Neural cell (in vitro differentiated cells): ENCODE data around the gene SAC3D1. TPM values are rescaled to one million over a fixed set of nuclear protein-coding genes. Genes with fewer than 3 reads are reported as not detected.
A peak's percentile ranks its signal among the peaks of the same experiment; 100 is the strongest.

Experiments used
- H2AFZ ChIP-seq: fragments of 200-600, 300-800 bp; sonication (generic), shearing (Covaris generic); 2 replicates; pipeline ENCODE4 v1.6.0; 2014; ENCODE audit warnings: low read depth, mild to moderate bottlenecking, antibody characterized with exemption, low read length, moderate library complexity
- H3F3A ChIP-seq: fragments of 200-600 bp; shearing (Covaris generic); 2 replicates; pipeline ENCODE4 v1.6.1; 2016; ENCODE audit warnings: mild to moderate bottlenecking, moderate library complexity, mixed read lengths, antibody characterized with exemption, low read length; ENCODE audit not compliant: insufficient read depth, poor library complexity, severe bottlenecking
- H3K27ac ChIP-seq: fragments of 200-600, 300-800 bp; sonication (generic), shearing (Covaris generic); 2 replicates; pipeline ENCODE4 v1.5.1; 2014; ENCODE audit warnings: mild to moderate bottlenecking, low read length, moderate library complexity
- H3K27me3 ChIP-seq: fragments of 300-800, 200-600 bp; sonication (generic), shearing (Covaris generic); 2 replicates; pipeline ENCODE4 v1.6.0; 2014; ENCODE audit warnings: mild to moderate bottlenecking, low read depth, low read length, moderate library complexity; ENCODE audit not compliant: insufficient read depth
- H3K36me3 ChIP-seq: fragments of 300-800, 200-600 bp; sonication (generic), shearing (Covaris generic); 2 replicates; pipeline ENCODE4 v1.5.1; 2014; ENCODE audit warnings: mild to moderate bottlenecking, antibody characterized with exemption, low read length, moderate library complexity; ENCODE audit not compliant: insufficient read depth
- H3K4me2 ChIP-seq: fragments of 300-800, 200-600 bp; sonication (generic), shearing (Covaris generic); 2 replicates; pipeline ENCODE4 v1.6.0; 2014; ENCODE audit warnings: mild to moderate bottlenecking, low read length
- H3K4me3 ChIP-seq: fragments of 300-800, 200-600 bp; sonication (generic), shearing (Covaris generic); 2 replicates; pipeline ENCODE4 v1.5.1; 2014; ENCODE audit warnings: mild to moderate bottlenecking, low read length, moderate library complexity
- H3K79me2 ChIP-seq: fragments of 200-600 bp; shearing (Covaris generic); replicated peaks from 2 replicates; pipeline ENCODE4 v1.6.0; 2014; ENCODE audit warnings: mild to moderate bottlenecking, low read length, moderate library complexity; ENCODE audit not compliant: insufficient read depth
- H3K9ac ChIP-seq: fragments of 300-800, 200-600 bp; sonication (generic), shearing (Covaris generic); 2 replicates; pipeline ENCODE4 v1.6.1; 2016; ENCODE audit warnings: mild to moderate bottlenecking, low read length, mixed read lengths
- H3K9me2 ChIP-seq: fragments of 200-600 bp; shearing (Covaris generic); 2 replicates; pipeline ENCODE4 v1.6.1; 2016; ENCODE audit warnings: mild to moderate bottlenecking, low read length, mixed read lengths; ENCODE audit not compliant: insufficient read depth
- H3K9me3 ChIP-seq: fragments of 200-600, 300-800 bp; sonication (generic), shearing (Covaris generic); 2 replicates; pipeline ENCODE4 v1.6.1; 2016; ENCODE audit warnings: mild to moderate bottlenecking, mixed run types, low read length, moderate library complexity, mixed read lengths
- H4K20me1 ChIP-seq: fragments of 200-600 bp; shearing (Covaris generic); 2 replicates; pipeline ENCODE4 v1.6.1; 2016; ENCODE audit warnings: mild to moderate bottlenecking, mixed run types; ENCODE audit not compliant: insufficient read depth
- EP300 ChIP-seq: fragments of 450-650 bp; conservative IDR thresholded peaks from 2 replicates; pipeline ENCODE4 v1.6.1; 2014; ENCODE audit warnings: antibody characterized with exemption, mild to moderate bottlenecking, moderate library complexity; ENCODE audit not compliant: poor library complexity, severe bottlenecking
- EZH2 ChIP-seq: fragments of 200-600, 300-800 bp; shearing (Covaris generic), sonication (generic); IDR thresholded peaks from 2 replicates; pipeline ENCODE4 v1.6.1; 2014; ENCODE audit warnings: antibody characterized with exemption, low read length, borderline replicate concordance, mild to moderate bottlenecking; ENCODE audit not compliant: insufficient read depth, poor library complexity, severe bottlenecking
- MXI1 ChIP-seq: fragments of 450-650 bp; conservative IDR thresholded peaks from 2 replicates; pipeline ENCODE4 v1.6.1; 2014; ENCODE audit warnings: antibody characterized with exemption, mild to moderate bottlenecking; ENCODE audit not compliant: poor library complexity, severe bottlenecking
- POLR2AphosphoS5 ChIP-seq: IDR thresholded peaks from 2 replicates; pipeline ENCODE4 v1.6.1; 2012
- RAD21 ChIP-seq: fragments of 450-650 bp; conservative IDR thresholded peaks from 2 replicates; pipeline ENCODE4 v1.6.1; 2014; ENCODE audit warnings: antibody characterized with exemption, mild to moderate bottlenecking, moderate library complexity
- REST ChIP-seq: IDR thresholded peaks from 2 replicates; pipeline ENCODE4 v1.6.1; 2012; ENCODE audit warnings: borderline replicate concordance
- SMC3 ChIP-seq: fragments of 450-650 bp; conservative IDR thresholded peaks from 2 replicates; pipeline ENCODE4 v1.6.1; 2014; ENCODE audit warnings: antibody characterized with exemption, mild to moderate bottlenecking, moderate library complexity; ENCODE audit not compliant: poor library complexity
- TAF1 ChIP-seq: IDR thresholded peaks from 2 replicates; pipeline ENCODE4 v1.6.1; 2012; ENCODE audit warnings: low read depth
- polyA minus RNA-seq: library from RNA; depleted of rRNA, polyadenylated mRNA; stranded (reverse); fragments of >200 nt; gene quantifications from 2 replicates; pipeline ENCODE4 v1.2.3, GENCODE V29; 2014
- polyA plus RNA-seq: library from polyadenylated mRNA; depleted of rRNA; stranded (reverse); fragments of >200 nt; gene quantifications from 2 replicates; pipeline ENCODE4 v1.2.3, GENCODE V29; 2014
- TF ChIP-seq, protein P1 (sequence below): fragments of 450-650 bp; IDR thresholded peaks from 2 replicates; pipeline ENCODE4 v1.5.1; 2014; ENCODE audit warnings: antibody characterized with exemption, mild to moderate bottlenecking, moderate library complexity; ENCODE audit not compliant: poor library complexity, severe bottlenecking

The SAC3D1 gene
- 23.5 and 27.0 TPM in 2 replicates for polyA plus RNA-seq
- 7.3 and 14.4 TPM in 2 replicates for polyA minus RNA-seq

DNA sequence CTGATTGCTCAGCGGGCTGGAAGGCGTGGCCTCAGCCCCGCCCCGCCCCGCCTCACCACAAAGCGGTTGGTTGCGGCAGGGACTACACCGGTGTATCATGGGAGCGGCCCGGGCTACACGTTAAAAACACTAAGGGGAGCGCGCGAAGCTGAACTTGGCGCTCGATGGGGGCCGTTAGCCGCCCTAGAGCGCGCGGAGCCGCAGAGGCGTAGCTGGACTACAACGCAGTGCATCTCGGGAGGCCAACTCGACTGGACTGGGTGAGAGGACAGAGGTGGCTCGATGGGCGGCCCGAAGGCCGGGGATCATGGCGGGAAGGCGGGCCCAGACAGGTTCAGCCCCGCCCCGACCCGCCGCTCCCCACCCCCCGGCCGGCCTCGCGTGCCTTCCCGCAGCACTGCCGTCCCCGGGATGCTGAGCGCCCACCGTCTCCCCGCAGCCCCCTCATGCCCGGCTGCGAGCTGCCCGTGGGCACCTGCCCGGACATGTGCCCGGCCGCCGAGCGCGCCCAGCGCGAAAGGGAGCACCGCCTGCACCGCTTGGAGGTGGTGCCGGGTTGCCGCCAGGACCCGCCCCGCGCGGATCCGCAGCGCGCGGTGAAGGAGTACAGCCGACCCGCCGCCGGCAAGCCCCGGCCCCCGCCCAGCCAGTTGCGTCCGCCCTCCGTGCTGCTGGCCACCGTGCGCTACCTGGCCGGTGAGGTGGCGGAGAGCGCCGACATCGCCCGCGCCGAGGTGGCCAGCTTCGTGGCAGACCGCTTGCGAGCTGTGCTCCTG is at the start of gene SAC3D1:
TSS of gene SAC3D1 (plus strand) at position 364 of the 776 bp plus-strand sequence. CDS start at position 447, 83 bp downstream.
- H3K79me2 ChIP-seq, result peaks cover 9% of the 10 kb centered on the region
- H3K36me3 ChIP-seq, result no peaks in the 10 kb centered on the region
- peak; percentile 19 for TF ChIP-seq TAF1
- TF ChIP-seq EP300, result no peak
- TF ChIP-seq EZH2, result no peak
- no peak for TF ChIP-seq SMC3
- peak; percentile 91 for TF ChIP-seq MXI1
- peak; percentile 62 for TF ChIP-seq REST
- TF ChIP-seq POLR2AphosphoS5, result peak; percentile 62
- TF ChIP-seq, protein P1, sequence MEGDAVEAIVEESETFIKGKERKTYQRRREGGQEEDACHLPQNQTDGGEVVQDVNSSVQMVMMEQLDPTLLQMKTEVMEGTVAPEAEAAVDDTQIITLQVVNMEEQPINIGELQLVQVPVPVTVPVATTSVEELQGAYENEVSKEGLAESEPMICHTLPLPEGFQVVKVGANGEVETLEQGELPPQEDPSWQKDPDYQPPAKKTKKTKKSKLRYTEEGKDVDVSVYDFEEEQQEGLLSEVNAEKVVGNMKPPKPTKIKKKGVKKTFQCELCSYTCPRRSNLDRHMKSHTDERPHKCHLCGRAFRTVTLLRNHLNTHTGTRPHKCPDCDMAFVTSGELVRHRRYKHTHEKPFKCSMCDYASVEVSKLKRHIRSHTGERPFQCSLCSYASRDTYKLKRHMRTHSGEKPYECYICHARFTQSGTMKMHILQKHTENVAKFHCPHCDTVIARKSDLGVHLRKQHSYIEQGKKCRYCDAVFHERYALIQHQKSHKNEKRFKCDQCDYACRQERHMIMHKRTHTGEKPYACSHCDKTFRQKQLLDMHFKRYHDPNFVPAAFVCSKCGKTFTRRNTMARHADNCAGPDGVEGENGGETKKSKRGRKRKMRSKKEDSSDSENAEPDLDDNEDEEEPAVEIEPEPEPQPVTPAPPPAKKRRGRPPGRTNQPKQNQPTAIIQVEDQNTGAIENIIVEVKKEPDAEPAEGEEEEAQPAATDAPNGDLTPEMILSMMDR, result no peak
- peak; percentile 7 for TF ChIP-seq RAD21
- H3K27ac ChIP-seq, result peak within 1 kb of the TSS; percentile 82
- H3K4me2 ChIP-seq, result no peak within 1 kb of the TSS
- no peaks in the 10 kb centered on the region for H3K27me3 ChIP-seq
- H3K9me3 ChIP-seq, result no peaks in the 10 kb centered on the region
- no peaks in the 10 kb centered on the region for H3K9me2 ChIP-seq
- peak within 1 kb of the TSS; percentile 77 for H3K4me3 ChIP-seq
- H2AFZ ChIP-seq, result peak within 1 kb of the TSS; percentile 75
- H3K9ac ChIP-seq, result peak within 1 kb of the TSS; percentile 76
- H4K20me1 ChIP-seq, result no peaks in the 10 kb centered on the region
- no peaks in the 10 kb centered on the region for H3F3A ChIP-seq

GRCh38 chr11:64994318-64994717 is 46.7 kb upstream of the SAC3D1 start:
- no peak for TF ChIP-seq TAF1
- no peak for TF ChIP-seq EZH2
- no peak for TF ChIP-seq EP300
- TF ChIP-seq RAD21, result no peak
- no peak for TF ChIP-seq SMC3
- TF ChIP-seq, protein P1, result no peak
- TF ChIP-seq MXI1, result no peak
- TF ChIP-seq REST, result no peak
- TF ChIP-seq POLR2AphosphoS5, result no peak
- Histone ChIP-seq H3K4me3 (no peak overlapping the region), H3K79me2 (no peaks in the 10 kb centered on the region), H3K9me2 (no peaks in the 10 kb centered on the region), H3K4me2 (no peak overlapping the region), H3K9ac (no peak overlapping the region), H3K27me3 (no peaks in the 10 kb centered on the region), H4K20me1 (no peaks in the 10 kb centered on the region), H2AFZ (no peak overlapping the region), H3F3A (no peaks in the 10 kb centered on the region), H3K36me3 (no peaks in the 10 kb centered on the region), H3K27ac (no peak overlapping the region), H3K9me3 (no peaks in the 10 kb centered on the region)
